ENCODE results near the gene CYYR1.
"Not testable (repeated sequence)": the region's sequence is repeated elsewhere in the genome, so short reads cannot be mapped to it uniquely, and the experiment has no call there.

The CYYR1 gene

GRCh38 chr21:26473471-26473870, 99.6 kb downstream of the CYYR1 start:
- no peak for DNase-seq

- DNase-seq: no peak
Measured at GRCh38 chr21:26471099-26471471, 102.0 kb downstream of the CYYR1 start.

- DNase-seq: no peak
Measured at GRCh38 chr21:26470351-26471098, 102.6 kb downstream of the CYYR1 start.

GRCh38 chr21:26469789-26470188, 103.3 kb downstream of the CYYR1 start:
- DNase-seq: no peak

GRCh38 chr21:26465916-26466315, 107.2 kb downstream of the CYYR1 start:
- DNase-seq: no peak

- no peak for DNase-seq
Measured at GRCh38 chr21:26461500-26461899, 111.6 kb downstream of the CYYR1 start.

GRCh38 chr21:26460621-26461020, 112.5 kb downstream of the CYYR1 start:
- no peak for DNase-seq

- DNase-seq: not testable (repeated sequence)
Measured at GRCh38 chr21:26458854-26459253, 114.2 kb downstream of the CYYR1 start.

GRCh38 chr21:26457817-26458216, 115.3 kb downstream of the CYYR1 start:
- no peak for DNase-seq

- no peak for DNase-seq
Measured at GRCh38 chr21:26453267-26453666, 119.8 kb downstream of the CYYR1 start.

GRCh38 chr21:26451081-26451740, 121.9 kb downstream of the CYYR1 start:
- DNase-seq: no peak

GRCh38 chr21:26449161-26449560, 123.9 kb downstream of the CYYR1 start:
- DNase-seq: no peak

GRCh38 chr21:26448751-26449150, 124.3 kb downstream of the CYYR1 start:
- DNase-seq: no peak

GRCh38 chr21:26447932-26448475, 125.1 kb downstream of the CYYR1 start:
- no peak for DNase-seq

- no peak for DNase-seq
Measured at GRCh38 chr21:26445440-26445839, 127.6 kb downstream of the CYYR1 start.

GRCh38 chr21:26444646-26445045, 128.4 kb downstream of the CYYR1 start:
- no peak for DNase-seq

- DNase-seq: no peak
Measured at GRCh38 chr21:26443867-26444266, 129.2 kb downstream of the CYYR1 start.

GRCh38 chr21:26443291-26443690, 129.8 kb downstream of the CYYR1 start:
- no peak for DNase-seq

GRCh38 chr21:26441149-26441548, 131.9 kb downstream of the CYYR1 start:
- DNase-seq: no peak

- no peak for DNase-seq
Measured at GRCh38 chr21:26438976-26439375, 134.1 kb downstream of the CYYR1 start.

GRCh38 chr21:26437326-26438009, 135.6 kb downstream of the CYYR1 start:
- DNase-seq: no peak

- no peak for DNase-seq
Measured at GRCh38 chr21:26433386-26433785, 139.7 kb downstream of the CYYR1 start.

- DNase-seq: no peak
Measured at GRCh38 chr21:26432410-26432809, 140.7 kb downstream of the CYYR1 start.

- no peak for DNase-seq
Measured at GRCh38 chr21:26425576-26425975, 147.5 kb downstream of the CYYR1 start.

Data from activated CD4-positive, CD25-positive, alpha-beta regulatory T cell (primary cell).